NCI-H2081 treated with DMSO at 0.1 percent for 48 hours (cell line): ENCODE results near the gene USP31.
"Not testable (repeated sequence)": the region's sequence is repeated elsewhere in the genome, so short reads cannot be mapped to it uniquely, and the experiment has no call there.

Experiments
- DNase-seq: peaks from one replicate; lab custom pipeline; 2025; lab: John Stamatoyannopoulos, UW

The USP31 gene

DNA sequence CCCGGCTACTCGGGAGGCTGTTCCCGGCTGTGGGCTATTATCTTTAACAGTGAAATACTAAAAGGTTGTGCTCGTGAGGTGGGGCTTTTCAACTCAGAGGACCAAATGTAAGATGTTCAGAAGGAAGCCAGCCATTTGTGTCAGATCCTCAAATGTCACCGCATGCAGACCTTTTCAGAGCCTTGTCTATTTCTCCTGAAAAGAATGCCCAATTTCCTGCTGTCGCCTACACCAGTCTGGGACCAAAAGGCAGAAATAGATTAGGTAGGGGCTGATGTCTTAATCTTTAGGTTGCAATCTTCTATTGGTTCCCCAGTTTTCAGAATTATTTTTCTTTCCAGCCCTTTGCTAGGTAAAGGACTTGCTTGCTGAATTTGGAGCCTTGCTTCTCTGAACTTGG lies 8.9 kb upstream of the USP31 start:
- no peak for DNase-seq

DNA sequence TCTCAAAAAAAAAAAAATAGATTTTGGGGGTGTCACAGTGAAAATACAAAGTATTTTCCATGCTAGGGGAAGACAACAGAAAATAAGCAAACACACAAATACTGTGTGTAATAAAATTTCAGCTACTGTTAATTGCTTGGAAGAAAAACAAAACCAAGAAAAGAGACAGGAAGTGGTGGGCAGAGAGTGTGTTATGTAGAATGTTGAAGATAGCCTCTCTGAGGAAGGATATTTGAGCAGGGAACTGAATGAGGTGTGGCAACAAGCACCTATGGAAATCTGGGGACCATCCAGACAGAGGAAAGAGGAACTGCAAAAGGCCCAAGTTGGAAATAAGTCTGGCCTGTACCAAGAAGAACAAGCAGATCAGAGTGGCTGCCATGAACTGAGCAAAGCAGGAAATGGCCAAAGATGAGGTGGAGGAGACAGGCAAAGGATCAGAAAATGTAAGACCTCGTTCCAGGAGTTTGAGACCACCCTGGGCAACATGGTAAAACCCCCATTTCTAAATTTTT lies 7.8 kb upstream of the USP31 start:
- DNase-seq, result no peak

DNA sequence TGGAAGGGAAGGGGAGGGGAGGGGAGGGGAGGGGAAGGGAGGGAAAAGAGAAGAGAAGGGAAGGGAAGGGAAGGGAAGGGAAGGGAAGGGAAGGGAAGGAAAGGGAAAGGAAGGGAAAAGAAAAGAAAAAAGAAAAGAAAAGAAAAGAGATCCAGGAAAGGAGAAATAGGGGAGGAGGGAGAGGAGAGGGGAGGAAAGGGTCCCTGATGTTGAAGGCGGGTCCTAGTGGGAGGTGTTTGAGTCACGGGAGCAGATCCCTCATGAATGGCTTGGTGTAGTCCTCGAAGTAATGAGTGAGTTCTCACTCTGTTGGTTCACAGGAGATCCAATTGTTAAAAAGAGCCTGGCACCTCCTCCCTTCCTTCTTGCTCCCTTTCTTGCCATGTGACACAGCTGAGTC lies 6.9 kb upstream of the USP31 start:
- no peak for DNase-seq

DNA sequence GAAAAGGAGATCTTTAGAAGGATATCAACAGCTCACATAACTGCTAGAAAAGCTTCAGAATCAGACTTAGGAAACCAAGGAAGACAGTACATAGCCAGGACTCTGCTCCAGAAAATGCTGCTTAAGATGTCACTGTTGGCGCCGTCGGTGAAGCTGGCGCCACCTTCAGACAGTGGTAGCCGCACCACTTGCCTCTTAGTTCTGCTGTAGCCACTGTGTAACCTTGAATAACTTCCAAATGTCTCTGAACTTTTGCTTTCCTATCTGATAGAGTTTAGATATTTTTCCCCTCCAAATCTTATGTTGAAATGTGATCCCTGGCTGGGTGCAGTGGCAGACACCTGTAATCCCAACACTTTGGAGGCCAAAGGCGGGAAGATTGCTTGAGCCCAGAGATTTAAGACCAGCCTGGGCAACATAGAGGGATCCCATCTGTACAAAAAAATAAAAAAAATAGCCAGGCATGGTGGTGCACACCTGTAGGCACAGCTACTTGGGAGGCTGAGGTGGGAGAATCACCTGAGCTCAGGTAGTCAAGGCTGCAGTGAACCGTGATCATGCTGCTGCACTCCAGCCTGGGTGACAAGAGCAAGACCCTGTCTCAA lies 6.3 kb upstream of the USP31 start:
- DNase-seq, result no peak

DNA sequence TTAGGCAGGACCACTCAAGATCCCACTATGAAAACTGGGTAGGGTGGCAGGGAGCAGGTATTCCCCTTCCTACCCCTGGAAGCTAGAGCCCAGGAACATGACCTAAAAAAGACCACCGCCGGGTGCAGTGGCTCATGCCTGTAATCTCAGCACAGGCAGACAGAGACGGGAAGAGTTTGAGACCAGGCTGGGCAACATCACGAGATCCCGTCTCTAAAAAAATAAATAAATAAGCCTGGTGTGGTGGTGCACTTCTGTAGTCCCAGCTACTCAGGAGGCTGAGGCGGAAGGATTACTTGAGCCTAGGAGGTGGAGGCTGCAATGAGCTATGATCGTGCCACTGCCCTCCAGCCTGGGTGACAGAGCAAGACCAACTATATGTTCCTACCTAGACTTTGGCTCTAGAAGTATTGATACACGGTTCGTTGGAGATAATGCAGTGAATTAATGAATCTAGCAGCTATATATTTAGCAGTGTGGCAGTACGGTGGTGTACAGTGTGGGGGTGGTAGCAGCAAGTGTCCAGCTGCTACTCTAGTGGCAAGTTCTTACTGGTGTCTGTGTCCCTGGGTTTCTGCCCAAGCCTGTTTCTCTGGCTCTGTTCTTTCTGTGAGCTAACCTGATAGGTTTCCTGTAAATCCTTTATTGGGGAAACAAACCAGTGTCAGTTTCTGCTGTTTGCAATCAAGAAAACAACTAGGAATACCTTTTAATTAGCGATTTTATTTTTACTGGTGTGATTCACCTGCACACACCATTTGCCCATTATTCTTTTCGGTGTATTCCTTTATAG lies 3.3 kb upstream of the USP31 start:
- DNase-seq, result no peak

DNA sequence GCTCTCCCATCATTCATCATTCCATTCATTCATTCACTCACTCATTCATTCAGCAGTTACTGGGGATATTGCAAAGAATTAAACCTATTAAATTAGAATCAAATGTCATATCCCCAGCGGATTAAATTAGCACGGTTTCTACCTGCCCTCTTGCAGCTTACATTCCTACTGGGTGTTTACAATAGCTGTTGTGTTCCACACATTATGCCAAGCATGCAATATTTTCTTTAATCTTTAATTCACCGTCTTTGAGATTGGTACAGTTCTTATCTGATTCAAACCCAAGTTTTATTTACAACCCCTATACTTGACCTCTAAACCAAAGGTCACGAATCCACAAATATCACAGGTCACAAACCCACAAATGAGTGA lies 727 bp upstream of the USP31 start:
- no peak for DNase-seq

DNA sequence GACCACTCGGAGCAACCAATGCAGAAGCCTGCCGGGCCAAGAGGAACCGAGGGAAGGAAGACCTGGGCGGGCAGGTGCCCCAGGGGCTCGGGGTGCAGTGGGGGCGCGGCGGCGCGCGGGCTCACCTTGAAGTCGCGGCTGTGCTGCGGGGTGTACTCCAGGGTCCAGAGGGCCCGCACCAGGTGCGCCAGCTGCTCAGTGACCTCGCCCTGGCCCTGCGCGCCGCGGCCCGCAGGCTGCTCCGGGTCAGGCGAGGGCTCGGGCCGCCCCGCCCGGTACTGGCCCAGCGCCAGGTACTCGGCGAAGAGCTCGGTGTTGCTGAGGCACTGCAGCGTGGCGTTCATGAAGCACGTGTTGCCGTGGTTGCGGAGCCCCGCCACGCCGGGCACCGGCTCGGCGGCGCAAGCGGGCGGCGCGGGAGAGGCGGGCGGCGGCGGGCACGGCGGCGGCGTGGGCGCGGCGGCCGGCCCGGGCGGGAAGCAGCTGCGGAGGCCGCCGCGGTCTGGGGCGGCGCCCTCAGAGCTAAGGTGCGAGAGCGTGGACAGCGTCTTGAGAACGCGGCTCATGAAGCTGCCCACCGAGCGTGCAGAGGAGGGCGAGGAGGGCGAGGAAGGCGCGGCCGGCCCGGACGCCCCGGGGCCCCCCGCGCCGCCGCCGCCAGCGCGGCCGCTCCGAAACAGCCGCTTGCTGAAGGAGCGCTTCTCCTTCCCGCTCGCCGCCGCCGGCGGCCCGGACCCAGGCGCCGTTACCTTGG lies 562 bp downstream of the USP31 start:
- no peak for DNase-seq

DNA sequence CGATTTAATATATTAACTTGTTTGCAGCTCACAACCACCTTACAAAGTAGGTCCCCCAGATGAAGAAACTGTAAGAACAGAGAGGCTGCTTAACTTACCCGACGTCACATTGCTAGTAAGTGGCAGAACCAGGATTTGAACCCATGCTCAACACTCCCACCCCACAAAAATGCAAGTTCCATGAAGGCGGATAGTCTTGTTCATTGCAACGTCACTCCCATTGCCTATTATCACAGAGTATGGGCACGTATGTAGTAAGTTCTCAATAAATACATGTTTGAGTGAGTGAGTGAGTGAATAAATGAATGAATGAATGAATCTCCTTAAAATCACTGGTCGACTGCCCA lies 1.1 kb downstream of the USP31 start:
- no peak for DNase-seq

DNA sequence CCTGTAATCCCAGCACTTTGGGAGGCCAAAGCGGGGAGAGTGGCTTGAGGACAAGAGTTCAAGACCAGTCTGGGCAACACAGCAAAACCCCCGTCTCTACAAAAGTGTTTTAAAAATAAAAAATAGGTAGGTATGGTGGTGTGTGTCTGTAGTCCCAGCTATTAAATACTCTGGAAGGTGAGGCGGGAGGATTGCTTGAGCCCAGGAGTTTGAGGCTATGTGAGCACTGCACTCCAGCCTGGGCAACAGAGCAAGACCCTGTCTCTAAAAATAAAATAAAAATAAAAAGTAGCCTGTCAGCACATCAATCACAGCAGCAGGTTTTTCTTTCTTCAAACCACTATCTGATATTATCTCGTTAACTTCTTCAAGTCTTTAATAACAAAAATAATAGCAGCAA lies 1.6 kb downstream of the USP31 start:
- no peak for DNase-seq

DNA sequence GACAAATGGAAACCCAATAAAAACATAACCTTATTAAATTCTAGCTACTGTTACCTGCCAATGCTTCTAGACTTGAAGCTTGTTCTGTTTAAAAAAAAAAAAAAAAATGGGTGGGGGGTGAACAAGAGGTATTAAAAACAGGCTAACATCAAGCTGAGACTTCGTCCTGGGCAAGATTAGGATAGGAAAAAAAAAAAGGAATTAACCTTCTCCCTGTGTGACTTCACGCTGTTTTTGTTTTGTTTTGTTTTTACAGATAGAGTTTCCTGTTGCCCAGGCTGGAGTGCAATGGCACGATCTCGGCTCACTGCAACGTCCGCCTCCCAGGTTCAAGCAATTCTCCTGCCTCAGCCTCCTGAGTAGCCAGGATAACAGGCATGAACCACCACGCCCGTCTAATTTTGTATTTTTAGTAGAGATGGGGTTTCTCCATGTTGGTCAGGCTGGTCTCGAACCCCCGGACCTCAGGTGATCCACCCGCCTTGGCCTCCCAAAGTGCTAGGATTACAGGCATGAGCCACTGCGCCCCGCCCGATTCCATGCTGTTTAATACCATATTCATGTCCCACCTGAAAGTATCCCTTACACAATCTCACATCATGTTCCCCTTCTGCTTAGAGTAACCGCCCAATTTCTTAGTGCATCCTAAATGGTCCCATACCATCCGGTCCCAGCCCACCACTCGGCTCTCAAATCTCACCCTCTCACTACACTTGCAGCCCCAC lies 2.2 kb downstream of the USP31 start:
- no peak for DNase-seq

DNA sequence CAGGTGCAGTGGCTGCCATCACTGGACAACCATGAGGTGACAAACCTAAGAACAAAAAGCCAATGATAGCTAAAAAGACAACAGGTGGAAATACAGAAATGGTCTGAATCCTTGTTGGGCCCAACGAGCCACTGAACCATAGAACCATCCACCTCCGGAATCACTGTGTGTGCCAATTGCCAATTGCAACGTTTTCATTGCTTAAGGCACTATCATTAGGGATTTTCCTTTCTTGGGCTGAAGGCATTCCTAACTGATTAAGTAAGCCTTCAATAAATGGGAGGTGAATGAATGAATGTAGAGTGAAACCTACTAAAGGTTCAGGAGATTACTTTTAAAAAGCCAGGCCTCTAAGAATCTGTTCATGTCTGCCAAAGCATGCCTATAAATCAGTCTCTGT lies 3.6 kb downstream of the USP31 start:
- DNase-seq, result no peak

DNA sequence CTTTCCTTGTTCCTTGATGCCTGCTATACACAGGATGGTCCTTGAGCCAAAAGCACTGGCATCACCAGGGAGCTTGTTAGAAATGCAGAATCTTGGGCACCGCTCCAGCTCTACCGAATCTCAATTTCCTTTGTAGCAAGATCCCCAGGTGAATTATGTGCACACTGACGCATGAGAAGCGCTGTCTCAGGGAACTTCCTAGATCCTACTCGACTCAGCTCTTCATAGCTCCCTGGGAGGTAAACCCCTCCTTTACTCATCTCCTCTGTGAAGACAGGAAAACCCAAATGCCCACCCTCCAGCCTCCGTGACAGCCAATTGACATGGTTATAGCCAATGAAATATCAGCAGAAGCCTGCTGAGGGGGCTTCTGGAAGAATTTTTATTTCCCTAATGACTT lies 4.1 kb downstream of the USP31 start:
- DNase-seq, result no peak

DNA sequence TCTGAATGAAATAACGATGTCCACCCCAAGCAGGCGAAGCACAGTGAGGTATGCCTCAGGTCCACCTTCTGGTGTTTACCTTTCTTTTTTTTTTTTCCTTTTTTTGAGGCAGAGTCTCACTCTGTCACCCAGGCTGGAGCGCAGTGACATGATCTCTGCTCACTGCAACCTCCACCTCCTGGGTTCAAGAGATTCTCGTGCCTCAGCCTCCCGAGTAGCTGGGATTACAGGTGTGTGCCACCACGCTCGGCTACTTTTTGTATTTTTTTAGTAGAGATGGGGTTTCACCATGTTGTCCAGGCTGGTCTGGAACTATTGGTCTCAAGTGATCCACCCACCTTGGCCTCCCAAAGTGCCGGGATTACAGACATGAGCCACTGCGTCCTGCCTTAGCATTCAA lies 4.9 kb downstream of the USP31 start:
- DNase-seq, result not testable (repeated sequence)

DNA sequence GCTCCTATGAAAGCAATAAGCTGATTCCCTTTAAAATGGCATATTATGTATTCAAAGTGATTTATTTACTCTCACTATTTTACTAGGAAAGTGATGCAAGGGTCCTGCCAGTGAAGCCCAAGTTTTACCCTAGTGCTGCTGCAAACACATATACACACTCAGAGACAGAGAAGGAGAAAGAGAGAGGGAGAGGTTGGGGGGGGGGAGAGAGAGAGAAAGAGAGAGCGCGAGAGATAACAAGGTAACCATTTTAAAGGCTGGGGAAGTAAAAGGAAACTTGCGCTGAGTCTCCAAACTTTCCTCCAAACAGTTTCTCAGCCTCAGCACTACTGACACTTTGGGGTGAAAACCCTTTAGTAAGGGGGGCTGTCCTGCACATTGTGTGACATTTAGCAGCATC lies 5.9 kb downstream of the USP31 start:
- DNase-seq, result no peak

DNA sequence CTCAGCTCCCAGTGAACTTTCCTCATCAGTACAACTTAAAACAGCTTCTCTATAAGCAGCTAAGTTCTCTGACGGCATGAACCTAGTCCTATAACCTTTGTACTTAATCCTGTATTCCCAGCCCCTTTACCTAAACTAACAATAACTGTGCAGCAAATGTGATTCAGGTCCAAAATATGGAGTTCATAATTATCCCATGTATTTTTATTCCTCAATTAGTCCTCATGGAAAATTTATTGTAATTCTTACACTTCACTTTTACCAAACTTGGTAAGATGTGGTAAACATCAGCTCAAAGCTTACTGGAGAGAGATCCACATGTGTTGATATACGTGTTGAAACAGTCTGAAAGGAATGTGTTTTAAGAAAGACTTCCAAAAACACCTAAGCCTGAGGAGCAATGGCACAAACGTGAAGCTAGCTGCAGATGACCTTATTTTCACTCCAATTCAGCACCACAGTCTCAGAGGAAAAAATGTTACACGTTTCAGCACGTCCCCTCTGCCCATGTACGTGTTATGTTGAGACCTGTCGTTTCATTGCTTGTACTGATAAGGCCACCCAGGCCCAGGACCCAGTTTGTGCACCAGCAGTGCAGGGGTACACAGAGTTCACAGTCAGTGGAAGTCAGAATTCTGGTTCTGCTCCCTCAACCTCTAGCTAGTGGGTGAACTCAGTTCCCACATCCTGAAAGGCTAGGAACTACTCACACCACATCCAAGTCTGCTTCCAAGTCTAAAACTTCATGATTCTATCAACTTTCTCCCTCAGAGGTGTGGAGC lies 7.1 kb downstream of the USP31 start:
- DNase-seq, result no peak

DNA sequence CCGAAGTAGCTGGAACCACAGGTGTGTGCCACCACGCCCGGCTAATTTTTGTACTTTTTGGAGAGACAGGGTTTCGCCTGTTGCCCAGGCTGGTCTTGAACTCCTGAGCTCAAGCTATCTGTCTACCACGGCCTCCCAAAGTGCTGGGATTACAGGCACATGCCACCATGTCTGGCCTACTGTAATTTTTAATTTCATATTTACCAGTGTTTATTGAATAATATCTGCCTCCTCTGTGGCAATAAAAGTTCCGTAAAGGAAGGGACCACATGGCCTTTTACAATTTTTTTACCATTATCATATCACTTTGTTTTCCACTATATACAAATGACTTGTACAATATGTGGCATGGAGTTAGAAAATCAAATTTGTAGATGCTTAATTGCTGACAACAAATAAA lies 7.8 kb downstream of the USP31 start:
- DNase-seq, result no peak

DNA sequence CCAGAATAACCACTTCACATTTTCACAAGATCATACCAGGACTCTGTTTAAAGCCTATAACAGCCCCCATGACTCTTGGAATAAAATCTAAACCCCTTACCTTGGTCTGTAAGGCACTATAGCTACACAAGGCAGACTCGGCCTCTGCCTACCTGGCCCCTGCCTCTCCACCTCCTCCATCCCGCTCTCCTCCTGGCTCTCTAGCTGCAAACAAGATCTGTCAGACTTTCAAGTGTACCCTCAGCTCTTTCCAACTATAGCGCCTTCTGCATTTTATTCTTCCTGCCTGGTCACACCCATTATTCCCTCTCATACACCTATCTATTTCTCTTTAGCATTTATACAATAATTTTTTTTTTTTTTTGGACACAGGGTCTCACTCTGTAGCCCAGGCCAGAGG lies 8.2 kb downstream of the USP31 start:
- DNase-seq, result no peak

DNA sequence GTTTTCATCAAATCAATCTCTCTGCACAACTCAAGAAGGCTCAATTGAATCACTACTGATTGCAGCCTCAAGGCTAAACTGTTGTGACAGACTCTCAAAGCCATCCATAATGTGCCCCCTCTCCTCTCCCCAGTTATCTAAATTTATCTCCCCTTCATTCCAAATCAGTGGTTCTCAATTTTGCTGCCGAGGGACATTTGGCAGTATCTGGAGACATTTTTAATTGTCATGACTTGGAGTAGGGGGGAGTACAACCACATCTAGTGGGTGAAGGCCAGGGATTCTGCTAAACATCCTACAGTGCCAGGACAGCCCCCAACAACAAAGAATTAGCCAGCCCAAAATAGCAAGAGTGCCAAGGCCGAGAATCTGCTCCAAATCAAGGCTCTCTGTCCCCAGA lies 9.1 kb downstream of the USP31 start:
- DNase-seq, result no peak

DNA sequence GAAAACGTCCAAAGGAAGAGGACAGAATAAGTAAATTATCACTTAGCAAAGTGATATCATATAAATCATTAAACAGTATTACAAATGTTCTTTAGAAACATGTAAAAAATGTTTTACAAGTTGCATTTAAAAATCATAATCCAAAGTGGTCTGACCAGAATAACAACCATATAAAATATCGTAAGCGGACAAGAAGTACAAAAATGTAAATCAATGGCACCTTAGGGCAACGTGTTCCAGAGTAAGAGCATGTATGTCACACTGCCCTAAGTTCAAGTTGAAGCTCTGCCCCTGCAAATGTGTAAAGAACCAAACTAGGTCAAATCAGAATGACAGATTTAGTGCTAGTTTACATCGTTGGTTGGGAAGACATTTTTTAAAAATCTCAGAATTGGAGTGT lies 11.4 kb downstream of the USP31 start:
- no peak for DNase-seq

DNA sequence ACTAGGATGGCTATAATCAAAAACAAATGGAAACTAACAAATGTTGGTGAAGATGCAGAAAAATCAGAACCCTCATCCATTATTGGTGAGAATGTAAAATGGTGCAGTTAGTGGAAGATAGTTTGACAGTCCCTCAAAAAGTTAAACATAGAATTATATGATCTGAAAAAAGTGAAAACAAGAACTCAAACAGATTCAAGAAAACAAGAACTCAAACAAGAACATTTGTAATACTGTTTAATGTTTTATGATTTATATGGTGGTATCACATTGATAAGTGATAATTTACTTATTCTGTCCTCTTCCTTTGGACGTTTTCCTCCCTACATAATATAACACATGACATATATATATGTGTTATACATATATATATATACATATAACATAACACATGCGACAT lies 12.0 kb downstream of the USP31 start:
- DNase-seq, result no peak

DNA sequence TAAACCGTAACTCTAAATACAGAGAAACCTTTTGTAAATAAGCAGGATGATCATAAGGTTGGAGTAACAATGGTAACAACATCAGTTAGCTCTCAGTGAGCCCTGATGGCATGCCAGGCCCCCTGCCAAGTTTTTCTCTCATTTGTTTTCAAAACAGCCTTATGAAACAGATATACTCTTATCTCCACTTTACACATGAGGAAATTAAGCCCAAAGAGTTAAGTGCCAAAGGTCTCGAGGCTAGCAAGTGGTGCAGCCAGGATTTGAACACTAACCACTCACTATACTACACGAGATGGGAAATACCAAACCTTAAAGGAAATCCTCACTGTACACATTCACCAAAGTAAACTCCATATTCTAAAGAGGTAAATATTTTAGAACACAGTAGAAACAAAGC lies 15.0 kb downstream of the USP31 start:
- no peak for DNase-seq
